HL-60 (cell line): ENCODE data around the gene VPS26C.
A peak's percentile ranks its signal among the peaks of the same experiment; 100 is the strongest.
"Not testable (repeated sequence)": the region's sequence is repeated elsewhere in the genome, so short reads cannot be mapped to it uniquely, and the experiment has no call there.

Source experiments
- DNase-seq, 2 experiments: peaks; one replicate each; pipeline ENCODE4 v3.0.0-alpha.2; 2010 to 2020; ENCODE audit warnings: low read depth in 1 of 2, low spot score in 1 of 2
- H3K27ac ChIP-seq: fragments of 250-450 bp; sonication (Bioruptor Pico); replicated peaks from 2 replicates; pipeline ENCODE4 v1.5.1; 2020; ENCODE audit warnings: mild to moderate bottlenecking, moderate library complexity
- H3K27me3 ChIP-seq: fragments of 250-450 bp; sonication (Bioruptor Pico); 2 replicates; pipeline ENCODE4 v1.5.1; 2021; ENCODE audit warnings: mild to moderate bottlenecking, moderate library complexity; ENCODE audit not compliant: insufficient read depth, poor library complexity, severe bottlenecking
- H3K4me3 ChIP-seq: replicated peaks from 2 replicates; pipeline ENCODE4 v1.5.1; 2011; ENCODE audit warnings: mild to moderate bottlenecking, control low read depth, low read length; ENCODE audit not compliant: insufficient read depth
- CTCF ChIP-seq: IDR thresholded peaks from one replicate; pipeline ENCODE4 v1.5.1; 2011; ENCODE audit warnings: low read length, control low read depth, inconsistent platforms; ENCODE audit not compliant: insufficient read depth
- GABPA ChIP-seq: IDR thresholded peaks from 2 replicates; pipeline ENCODE4 v1.6.1; 2012; ENCODE audit warnings: low read depth
- POLR2AphosphoS5 ChIP-seq: IDR thresholded peaks from 2 replicates; pipeline ENCODE4 v1.6.1; 2012; ENCODE audit warnings: low read depth
- REST ChIP-seq: IDR thresholded peaks from 2 replicates; pipeline ENCODE4 v1.6.1; 2012; ENCODE audit warnings: low read depth; ENCODE audit not compliant: insufficient replicate concordance
- SPI1 ChIP-seq: IDR thresholded peaks from 2 replicates; pipeline ENCODE4 v1.6.1; 2012; ENCODE audit warnings: low read depth, mild to moderate bottlenecking, borderline replicate concordance

Gene VPS26C

GRCh38 chr21:37223804-37224345, 43.3 kb downstream of the VPS26C start:
- no peak for TF ChIP-seq REST
- TF ChIP-seq POLR2AphosphoS5, result no peak
- no peak for TF ChIP-seq SPI1
- no peak for TF ChIP-seq GABPA
- TF ChIP-seq CTCF, result no peak
- no peaks in the 10 kb centered on the region for H3K27me3 ChIP-seq
- H3K4me3 ChIP-seq, result no peak overlapping the region
- no peak overlapping the region for H3K27ac ChIP-seq
- DNase-seq, result no peak

- not testable (repeated sequence) for H3K27ac ChIP-seq, DNase-seq, H3K27me3 ChIP-seq, H3K4me3 ChIP-seq
Measured at GRCh38 chr21:37222248-37222647, 44.9 kb downstream of the VPS26C start.

GRCh38 chr21:37220981-37221664, 46.0 kb downstream of the VPS26C start:
- Histone ChIP-seq H3K4me3 (peak overlapping the region; percentile 77), H3K27ac (peak overlapping the region; percentile 65)

More at GRCh38 chr21:37220981-37221664, 46.0 kb downstream of the VPS26C start:
- DNase-seq, result peak; percentile 97 to 98
- TF ChIP-seq SPI1, result peak; percentile 75; the same call in 1 of the 2 replicates
- TF ChIP-seq CTCF, result peak; percentile 18
- peak; percentile 78 for TF ChIP-seq GABPA
- peak; percentile 88 for TF ChIP-seq POLR2AphosphoS5
- no peak for TF ChIP-seq REST
- no peaks in the 10 kb centered on the region for H3K27me3 ChIP-seq
